ENCODE results near the gene LMF1.

LMF1 gene

DNA sequence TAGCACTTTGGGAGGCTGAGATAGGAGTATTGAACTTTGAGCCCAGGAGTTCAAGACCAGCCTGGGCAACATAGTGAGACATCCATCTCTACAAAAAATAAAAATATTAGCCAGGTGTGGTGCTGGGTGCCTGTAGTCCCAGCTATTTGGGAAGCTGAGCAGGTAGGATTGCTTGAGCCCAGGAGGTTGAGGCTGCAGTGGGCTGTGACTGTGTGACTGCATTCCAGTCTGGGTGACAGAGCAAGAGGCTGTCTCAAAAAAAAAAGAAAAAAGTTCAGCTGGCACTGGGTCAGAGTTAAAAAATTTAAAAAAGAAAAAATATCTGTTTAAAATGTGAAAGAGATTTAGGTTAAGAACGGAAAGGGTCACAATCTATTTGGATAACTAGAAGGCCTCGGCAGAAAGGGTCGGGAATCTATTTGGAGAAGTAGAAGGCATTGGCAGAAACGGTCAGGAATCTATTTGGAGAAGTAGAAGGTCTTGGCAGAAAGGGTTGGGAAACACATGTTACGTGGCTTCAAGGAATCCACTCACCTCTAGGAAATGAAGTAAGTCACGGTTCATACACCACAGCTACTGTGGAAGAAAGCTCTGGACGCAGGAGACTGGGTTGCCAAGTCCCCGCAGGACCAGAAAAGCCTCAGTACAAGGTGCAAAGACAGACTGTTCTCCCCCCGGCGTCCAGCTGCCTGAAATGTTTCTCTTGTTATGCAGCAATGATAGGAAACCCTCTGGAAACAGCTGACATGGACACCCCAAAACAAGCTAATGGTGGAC, 25.3 kb downstream of the LMF1 start:
- DNase-seq = no peak

- no peak for DNase-seq
These were observed 26.8 kb downstream of the LMF1 start for GRCh38 chr16:943971-944370.

DNA sequence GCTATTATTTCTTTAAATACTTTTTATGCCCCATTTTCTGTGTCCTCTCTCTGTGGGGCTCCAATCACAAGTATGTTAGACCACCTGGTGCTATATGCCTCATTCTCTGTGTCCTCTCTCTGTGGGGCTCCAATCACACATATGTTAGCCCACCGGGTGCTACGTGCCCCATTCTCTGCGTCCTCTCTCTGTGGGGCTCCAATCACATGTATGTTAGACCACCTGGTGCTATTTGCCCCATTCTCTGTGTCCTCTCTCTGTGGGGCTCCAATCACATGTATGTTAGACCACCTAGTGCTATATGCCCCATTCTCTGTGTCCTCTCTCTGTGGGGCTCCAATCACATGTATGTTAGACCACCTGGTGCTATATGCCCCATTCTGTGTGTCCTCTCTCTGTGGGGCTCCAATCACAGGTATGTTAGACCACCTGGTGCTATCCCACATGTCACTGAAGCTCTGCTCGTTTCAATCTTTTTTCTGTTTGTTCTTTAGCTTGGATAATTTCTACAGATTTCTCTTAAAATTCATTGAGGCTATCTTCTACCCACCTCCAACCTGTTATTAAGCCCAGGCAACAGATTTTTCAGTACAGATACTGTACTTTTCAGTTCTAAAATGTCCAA, 28.2 kb downstream of the LMF1 start:
- no peak for DNase-seq

- no peak for DNase-seq
These were observed 30.8 kb downstream of the LMF1 start for GRCh38 chr16:939941-940340.

- no peak for DNase-seq
These were observed 31.5 kb downstream of the LMF1 start for GRCh38 chr16:939311-939710.

- DNase-seq = no peak
These were observed 32.0 kb downstream of the LMF1 start for GRCh38 chr16:938752-939151.

- no peak for DNase-seq
These were observed 32.6 kb downstream of the LMF1 start for GRCh38 chr16:938136-938535.

GRCh38 chr16:937723-938122, 33.1 kb downstream of the LMF1 start:
- DNase-seq = no peak

- no peak for DNase-seq
These were observed 33.5 kb downstream of the LMF1 start for GRCh38 chr16:937311-937710.

GRCh38 chr16:935684-936083, 35.1 kb downstream of the LMF1 start:
- DNase-seq = no peak

GRCh38 chr16:934178-934577, 36.6 kb downstream of the LMF1 start:
- no peak for DNase-seq

- no peak for DNase-seq
These were observed 37.2 kb downstream of the LMF1 start for GRCh38 chr16:933581-933980.

DNA sequence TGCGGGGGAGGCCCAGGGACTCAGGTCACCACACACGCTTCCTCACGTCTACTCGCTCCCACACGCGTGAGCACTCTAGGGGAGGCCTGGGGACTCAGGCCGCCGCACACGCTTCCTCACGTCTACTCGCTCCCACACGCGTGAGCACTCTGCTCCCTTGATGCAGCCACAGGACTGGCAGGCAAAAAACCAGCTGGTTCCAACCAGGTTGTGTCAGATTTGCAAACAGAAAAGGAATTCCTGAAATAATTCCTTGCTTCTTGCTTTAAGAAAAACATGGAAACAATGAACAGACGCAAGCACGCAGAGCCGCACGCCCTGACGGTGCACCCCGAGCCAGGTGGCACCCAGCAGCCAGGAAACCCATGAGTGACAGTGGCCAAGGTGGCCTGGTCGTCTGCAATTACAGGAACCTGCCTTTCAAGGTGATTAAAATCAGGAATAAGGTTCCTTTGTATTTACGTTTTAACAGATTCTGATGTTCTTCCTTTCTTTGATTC, 37.9 kb downstream of the LMF1 start:
- DNase-seq = no peak

DNA sequence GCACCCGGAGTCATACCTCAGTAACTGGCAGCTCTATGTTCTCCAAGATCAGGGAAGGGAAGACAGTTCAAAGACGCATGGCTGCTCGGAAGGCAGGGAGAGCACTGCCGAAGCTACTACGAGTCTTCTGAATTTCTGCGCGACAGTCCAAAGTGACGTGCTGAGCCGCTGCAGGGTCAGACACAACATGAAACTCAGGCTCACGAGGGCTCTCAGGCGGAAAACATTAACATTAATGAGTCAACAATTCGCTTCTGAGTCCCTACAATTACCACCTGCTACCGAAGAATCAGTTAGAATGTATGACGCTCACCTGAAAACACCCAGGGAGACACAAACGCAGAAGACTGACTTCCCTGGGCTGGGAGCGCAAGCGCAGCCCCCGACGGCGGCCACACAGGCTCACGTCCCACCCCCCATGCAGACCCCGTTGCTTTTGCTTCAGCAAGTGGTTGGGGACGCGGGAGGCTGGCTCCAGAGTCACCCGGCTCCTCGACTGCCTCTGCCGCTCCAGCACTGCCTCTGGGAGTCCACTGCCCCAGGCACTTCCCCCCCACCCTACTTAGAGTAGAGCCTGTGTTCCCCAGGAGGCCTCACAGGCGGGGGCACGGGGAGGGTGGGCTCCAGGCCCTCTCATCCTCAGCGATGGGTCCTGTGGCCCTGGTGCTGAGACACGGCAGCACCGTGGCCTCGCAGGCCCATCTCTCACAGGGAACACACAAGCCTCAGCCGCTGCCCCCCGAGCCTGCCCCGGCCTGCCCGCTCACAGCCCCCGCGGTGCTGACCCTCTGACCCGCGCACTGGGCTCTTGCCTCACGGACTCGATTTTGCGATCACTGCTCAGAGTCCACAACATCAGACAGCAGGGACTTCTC, 38.9 kb downstream of the LMF1 start:
- no peak for DNase-seq

- no peak for DNase-seq
These were observed 39.6 kb downstream of the LMF1 start for GRCh38 chr16:931171-931570.

DNA sequence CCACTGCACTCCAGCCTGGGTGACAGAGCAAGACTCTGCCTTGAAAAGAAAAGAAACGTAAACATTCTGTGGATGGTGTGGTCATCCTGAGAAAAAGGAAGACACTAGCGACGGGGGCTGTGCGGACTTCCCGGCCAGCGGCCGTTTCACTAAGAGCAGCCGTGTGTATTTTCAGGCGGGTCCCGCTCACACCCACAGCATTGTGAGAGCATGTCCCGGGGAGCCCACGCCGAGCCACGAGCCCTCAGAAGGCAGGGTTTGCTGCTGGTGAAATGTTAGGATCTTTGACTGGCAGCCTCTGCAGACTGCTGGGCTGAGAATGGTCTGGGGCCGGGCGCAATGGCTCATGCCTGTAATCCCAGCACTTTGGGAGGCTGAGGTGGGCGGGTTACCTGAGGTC, 40.3 kb downstream of the LMF1 start:
- DNase-seq = no peak

- no peak for DNase-seq
These were observed 40.7 kb downstream of the LMF1 start for GRCh38 chr16:930076-930475.

GRCh38 chr16:929227-930073, 41.3 kb downstream of the LMF1 start:
- no peak for DNase-seq

DNA sequence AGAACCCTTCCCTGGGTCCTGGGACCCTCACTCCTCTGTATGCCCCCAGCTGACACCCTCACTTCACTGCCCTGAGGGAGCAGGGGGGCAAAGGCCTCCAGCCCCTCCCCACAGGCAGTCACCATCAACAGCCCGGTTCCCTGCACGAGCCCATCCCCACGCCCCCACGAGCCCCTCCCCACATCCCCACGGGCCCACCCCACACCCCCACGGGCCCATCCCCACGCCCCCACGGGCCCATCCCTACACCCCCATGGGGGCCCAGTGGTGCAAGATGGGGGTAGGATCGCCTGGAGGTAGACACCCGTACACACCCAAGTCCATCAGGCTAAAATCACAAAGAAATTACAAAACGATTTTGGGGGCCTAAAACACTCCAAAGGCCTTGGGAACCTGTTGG, 42.3 kb downstream of the LMF1 start:
- DNase-seq = no peak

DNA sequence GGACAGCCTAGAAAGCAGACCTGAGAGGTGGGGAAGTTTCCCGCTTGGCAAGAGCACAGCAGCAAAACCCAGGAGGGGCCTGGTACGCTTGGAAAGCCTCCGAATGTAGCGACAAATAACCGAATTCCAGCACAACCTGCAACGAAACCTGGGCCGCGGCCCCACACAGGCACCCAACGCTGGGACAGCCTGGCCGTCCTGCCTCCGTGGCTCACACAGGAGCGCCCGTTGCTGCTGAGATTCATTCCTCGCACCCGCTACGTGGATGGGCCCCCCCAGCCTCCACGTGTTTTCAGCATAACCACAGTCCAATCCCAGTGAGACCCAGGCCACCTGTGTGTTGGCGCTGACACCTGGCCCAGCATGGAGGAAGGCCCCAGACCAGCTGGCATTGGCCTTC, 42.9 kb downstream of the LMF1 start:
- DNase-seq = no peak

DNA sequence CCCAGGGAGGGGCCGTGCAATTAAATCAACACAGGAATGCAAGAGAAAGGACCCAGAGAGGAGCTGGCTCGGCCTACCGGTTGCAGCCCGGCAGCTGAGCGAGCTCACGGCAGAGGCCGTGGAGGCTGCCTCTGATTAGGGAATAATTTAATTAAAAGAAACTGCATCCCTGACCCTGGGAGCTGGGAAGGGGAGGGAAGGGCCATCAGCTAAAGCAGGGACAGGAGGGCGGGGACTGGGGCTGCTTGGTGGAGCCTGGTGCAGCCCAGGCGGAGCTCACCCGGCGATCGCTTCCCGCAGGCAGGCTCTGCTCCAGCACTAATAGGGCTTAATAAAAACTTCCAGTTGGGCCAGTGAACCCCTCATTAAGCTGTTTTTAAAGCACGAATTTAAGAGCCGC, 43.4 kb downstream of the LMF1 start:
- no peak for DNase-seq

DNA sequence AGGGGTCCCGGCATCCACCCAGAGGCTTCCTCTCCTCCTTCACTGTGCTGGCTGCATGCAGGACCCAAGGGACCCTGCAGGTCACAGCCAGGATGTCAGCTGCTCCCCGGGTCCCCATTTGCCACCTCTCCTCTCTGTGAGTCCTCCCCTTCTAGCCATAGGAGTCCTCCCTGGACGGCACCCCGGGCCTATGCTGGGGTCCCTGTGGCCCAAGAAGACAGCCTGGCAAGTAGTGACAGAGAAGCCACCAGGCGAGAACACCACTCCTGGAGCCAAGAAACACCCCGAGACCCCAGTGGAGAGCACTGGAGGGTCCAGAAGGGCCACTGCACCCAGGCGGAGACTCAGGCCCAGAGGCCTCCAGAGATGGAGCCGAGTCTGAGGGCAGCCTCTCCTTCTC, 44.1 kb downstream of the LMF1 start:
- no peak for DNase-seq

DNA sequence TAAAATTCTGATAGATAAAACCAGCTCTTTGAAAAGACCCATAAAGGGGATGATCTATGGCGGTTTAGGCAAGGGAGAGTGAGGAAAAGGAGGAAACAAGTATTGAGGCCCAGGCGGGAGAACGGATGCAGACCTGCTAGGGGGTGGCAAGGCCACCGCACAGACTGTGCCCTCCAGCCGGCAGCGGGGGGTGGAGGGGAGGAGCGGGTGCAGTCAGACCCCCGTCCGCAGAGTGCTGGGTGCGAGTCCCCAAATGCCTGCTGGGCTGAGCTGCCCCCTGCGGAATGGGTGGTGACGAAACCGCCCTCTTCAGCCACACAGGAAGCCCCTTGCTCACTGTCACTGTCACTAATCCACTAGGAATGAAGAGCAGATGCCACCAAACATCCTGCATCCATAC, 46.0 kb downstream of the LMF1 start:
- no peak for DNase-seq

All from suppressor macrophage treated with lipopolysaccharide for 4 hours (primary cell).